Heart left ventricle (tissue), 13 donors: ENCODE measurements around the gene KRTAP23-1.

Experiments
- CTCF ChIP-seq, 12 donors: fragments of 200-600 bp; sonication (generic) in 4 of 12; IDR thresholded peaks; one replicate each; pipeline versions ENCODE4 v1.5.0 to v1.8.0; 2018 to 2022; ENCODE audit warnings: antibody characterized with exemption in 12 of 12, mild to moderate bottlenecking in 5 of 12
- POLR2A ChIP-seq, 2 donors: fragments of 450-650 bp; IDR thresholded peaks; one replicate each; pipeline ENCODE4 v1.6.1; 2017; ENCODE audit warnings: antibody characterized with exemption in 2 of 2, mild to moderate bottlenecking in 2 of 2, moderate library complexity in 2 of 2
- donor health status: ischemic (EF 13 %, LVEDD 7.1; RV severe dilation, severe dysfunction).
- donor health status: DM: no; HTN: yes; CAD: no.
- donor health status: DM: no; HTN: no; CAD: no.
- donor health status: ischemic (EF 25% LVEDD 6.9; RV normal size, moderate dysfunction).
- donor health status: ischemic (EF 25% LVEDD 5.7; RV mildly dilated, moderate dysfunction).
- donor health status: ischemic (EF 35%, LVEDD 5.7; RV mildly dilated, moderate dysfunction).
- donor health status: nonischemic (EF 11% LVEDD 7.7; RV severe dilation, severe dysfunction).
- donor health status: DM: yes; HTN: yes; CAD: no.
- donor health status: PGD.
- donor health status: ischemic (EF 29% LVEDD 5.4; RV normal size, mild dysfunction).
- donor health status: nonischemic (EF 23%, LVEDD 6.1; RV moderate dilation, normal function).

- TF ChIP-seq CTCF (IDR thresholded peaks at IDR 0.05) (no peak), POLR2A (IDR thresholded peaks at IDR 0.05) (no peak)
Observed at GRCh38 chr21:30337772-30338171, 10.6 kb downstream of the KRTAP23-1 start.
